Amniotic epithelial cell (primary cell): ENCODE data around the gene REEP6.
"Not testable (repeated sequence)": the region's sequence is repeated elsewhere in the genome, so short reads cannot be mapped to it uniquely, and the experiment has no call there.

Source experiments
- DNase-seq: peaks from one replicate; pipeline ENCODE4 v3.0.0-alpha.2; 2010; ENCODE audit warnings: low read depth

The REEP6 gene

GRCh38 chr19:1524287-1524971 is 33.4 kb downstream of the REEP6 start:
- no peak for DNase-seq

GRCh38 chr19:1524972-1525325 is 34.0 kb downstream of the REEP6 start:
- no peak for DNase-seq

GRCh38 chr19:1525343-1525742 is 34.4 kb downstream of the REEP6 start:
- no peak for DNase-seq

- DNase-seq = no peak
Measured at GRCh38 chr19:1526066-1526778, 35.2 kb downstream of the REEP6 start.

- no peak for DNase-seq
Measured at GRCh38 chr19:1526979-1527649, 36.1 kb downstream of the REEP6 start.

GRCh38 chr19:1527650-1528309 is 36.8 kb downstream of the REEP6 start:
- no peak for DNase-seq

GRCh38 chr19:1528596-1529429 is 37.8 kb downstream of the REEP6 start:
- DNase-seq = no peak

GRCh38 chr19:1529430-1529816 is 38.4 kb downstream of the REEP6 start:
- no peak for DNase-seq

GRCh38 chr19:1530856-1531255 is 39.9 kb downstream of the REEP6 start:
- DNase-seq = not testable (repeated sequence)

GRCh38 chr19:1531587-1531986 is 40.6 kb downstream of the REEP6 start:
- no peak for DNase-seq

- no peak for DNase-seq
Measured at GRCh38 chr19:1532003-1532402, 41.0 kb downstream of the REEP6 start.

- DNase-seq = no peak
Measured at GRCh38 chr19:1533510-1534150, 42.6 kb downstream of the REEP6 start.

GRCh38 chr19:1534972-1535371 is 44.0 kb downstream of the REEP6 start:
- DNase-seq = no peak

GRCh38 chr19:1535699-1536098 is 44.7 kb downstream of the REEP6 start:
- not testable (repeated sequence) for DNase-seq

GRCh38 chr19:1538978-1539377 is 48.0 kb downstream of the REEP6 start:
- DNase-seq = no peak

- not testable (repeated sequence) for DNase-seq
Measured at GRCh38 chr19:1539749-1540148, 48.8 kb downstream of the REEP6 start.

GRCh38 chr19:1540365-1540925 is 49.5 kb downstream of the REEP6 start:
- DNase-seq = no peak
